ENCODE measurements around the gene SEPTIN7. TPM values are rescaled to one million over a fixed set of nuclear protein-coding genes. Genes with fewer than 3 reads are reported as not detected.

SEPTIN7 gene
- total and polyA plus RNA-seq, 2 of the 4 experiments (the other 2 are of a cell fraction) = 150 to 239 TPM

DNA sequence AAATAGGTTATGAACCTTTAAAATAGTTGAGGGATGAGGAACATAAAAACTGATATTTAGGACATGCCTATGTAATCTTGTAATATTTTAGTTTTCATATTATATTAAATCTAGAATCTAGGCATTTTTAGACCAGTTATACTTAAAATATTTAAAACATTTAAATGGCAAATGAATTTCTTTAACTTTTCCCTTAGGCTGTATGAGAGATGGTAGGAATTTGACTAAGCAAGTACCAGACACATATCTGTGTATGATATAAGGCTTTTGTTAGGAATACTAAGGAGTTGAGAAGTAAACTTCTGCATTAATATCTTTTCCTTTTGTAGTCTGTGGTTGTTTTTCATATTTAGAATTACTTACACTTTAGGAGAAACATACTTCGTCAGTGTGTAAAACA lies 25.1 kb downstream of the SEPTIN7 start:
- no peak overlapping the region for H3K9ac ChIP-seq (ENCODE audit: low read depth, low read length)
- no peak overlapping the region for H3K23ac ChIP-seq (ENCODE audit: low read depth, low read length)
- peaks cover 8% of the 10 kb centered on the region for H3K4me1 ChIP-seq (ENCODE audit: control insufficient read depth, insufficient read depth, low read length)
- H3K79me1 ChIP-seq (ENCODE audit: low read depth in 1 of 2, low read length in 2 of 2) = peaks cover 6 to 40% of the 10 kb centered on the region in 2 experiments; a peak in 3 of 4 replicates
- H4K8ac ChIP-seq (ENCODE audit: low read depth in 2 of 2, low read length in 2 of 2) = no peak overlapping the region
- ChIA-PET CTCF (no interaction called here), POLR2A (ENCODE audit: unreplicated experiment) (no interaction called here)
- H2BK15ac ChIP-seq (ENCODE audit: low read depth, low read length) = no peak overlapping the region
- no CpG with 5 or more reads among the region's 1 CpG for WGBS, 2 experiments (ENCODE audit: extremely low coverage in 2 of 2, insufficient read length in 1 of 2)
- no peak overlapping the region for H3K14ac ChIP-seq (replicated peaks; ENCODE audit: low read depth, low read length)
- H3K18ac ChIP-seq (ENCODE audit: low read depth, low read length) = no peak overlapping the region
- H2BK20ac ChIP-seq (ENCODE audit: low read depth, low read length) = no peak overlapping the region
- ATAC-seq (ENCODE audit: low read depth) (peak; percentile 59; the same call in 1 of the 2 replicates), DNase-seq (no peak)
- dilution Hi-C loops (cut with HindIII; ENCODE audit: low sequenced_read_pairs, unreplicated experiment) = no loop called here
- H2AK5ac ChIP-seq (ENCODE audit: low read depth, low read length) = no peak overlapping the region
- H3K36me3 ChIP-seq (ENCODE audit: control insufficient read depth, insufficient read depth, low read length) = no peaks in the 10 kb centered on the region
- in situ Hi-C loops (cut with MboI; ENCODE audit: low sequenced_read_pairs) = no loop called here
- H3K56ac ChIP-seq (ENCODE audit: extremely low read depth, insufficient read depth, low read length) = no peak overlapping the region
- no peak overlapping the region; the same call in 1 of the 2 replicates for H3K4me2 ChIP-seq (ENCODE audit: low read depth, low read length)
- H2BK5ac ChIP-seq (ENCODE audit: low read depth, low read length, poor library complexity, severe bottlenecking) = peak overlapping the region; percentile 35
- no TSS peak for BruUV-seq (replicated peaks)
- intact Hi-C loops (cut with micrococcal nuclease) = no loop called here
- peaks cover 69% of the 10 kb centered on the region for H4K20me1 ChIP-seq (ENCODE audit: insufficient read depth, low read length)
- H4K5ac ChIP-seq (ENCODE audit: low read depth, low read length) = no peak overlapping the region
- H3K27me3 ChIP-seq (ENCODE audit: control insufficient read depth, insufficient read depth, low read length) = no peaks in the 10 kb centered on the region
- TF ChIP-seq CEBPB (IDR thresholded peaks at IDR 0.05; ENCODE audit: low read depth, low read length) = no peak
- TF ChIP-seq SMC3 (IDR thresholded peaks at IDR 0.05; ENCODE audit: low read depth, low read length) = no peak
- no peak for TF ChIP-seq MXI1 (IDR thresholded peaks at IDR 0.05; ENCODE audit: borderline replicate concordance, low read depth, low read length)
- no peak for TF ChIP-seq RAD21 (IDR thresholded peaks at IDR 0.05; ENCODE audit: low read length)
- TF ChIP-seq FOS (IDR thresholded peaks at IDR 0.05; ENCODE audit: low read depth, low read length) = no peak
- TF ChIP-seq, protein P1, sequence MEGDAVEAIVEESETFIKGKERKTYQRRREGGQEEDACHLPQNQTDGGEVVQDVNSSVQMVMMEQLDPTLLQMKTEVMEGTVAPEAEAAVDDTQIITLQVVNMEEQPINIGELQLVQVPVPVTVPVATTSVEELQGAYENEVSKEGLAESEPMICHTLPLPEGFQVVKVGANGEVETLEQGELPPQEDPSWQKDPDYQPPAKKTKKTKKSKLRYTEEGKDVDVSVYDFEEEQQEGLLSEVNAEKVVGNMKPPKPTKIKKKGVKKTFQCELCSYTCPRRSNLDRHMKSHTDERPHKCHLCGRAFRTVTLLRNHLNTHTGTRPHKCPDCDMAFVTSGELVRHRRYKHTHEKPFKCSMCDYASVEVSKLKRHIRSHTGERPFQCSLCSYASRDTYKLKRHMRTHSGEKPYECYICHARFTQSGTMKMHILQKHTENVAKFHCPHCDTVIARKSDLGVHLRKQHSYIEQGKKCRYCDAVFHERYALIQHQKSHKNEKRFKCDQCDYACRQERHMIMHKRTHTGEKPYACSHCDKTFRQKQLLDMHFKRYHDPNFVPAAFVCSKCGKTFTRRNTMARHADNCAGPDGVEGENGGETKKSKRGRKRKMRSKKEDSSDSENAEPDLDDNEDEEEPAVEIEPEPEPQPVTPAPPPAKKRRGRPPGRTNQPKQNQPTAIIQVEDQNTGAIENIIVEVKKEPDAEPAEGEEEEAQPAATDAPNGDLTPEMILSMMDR (conservative IDR thresholded peaks at IDR 0.05; ENCODE audit: low read depth, low read length) = no peak
- TF ChIP-seq CHD1 (IDR thresholded peaks at IDR 0.05; ENCODE audit: low read depth, low read length) = no peak
- TF ChIP-seq, protein P2, sequence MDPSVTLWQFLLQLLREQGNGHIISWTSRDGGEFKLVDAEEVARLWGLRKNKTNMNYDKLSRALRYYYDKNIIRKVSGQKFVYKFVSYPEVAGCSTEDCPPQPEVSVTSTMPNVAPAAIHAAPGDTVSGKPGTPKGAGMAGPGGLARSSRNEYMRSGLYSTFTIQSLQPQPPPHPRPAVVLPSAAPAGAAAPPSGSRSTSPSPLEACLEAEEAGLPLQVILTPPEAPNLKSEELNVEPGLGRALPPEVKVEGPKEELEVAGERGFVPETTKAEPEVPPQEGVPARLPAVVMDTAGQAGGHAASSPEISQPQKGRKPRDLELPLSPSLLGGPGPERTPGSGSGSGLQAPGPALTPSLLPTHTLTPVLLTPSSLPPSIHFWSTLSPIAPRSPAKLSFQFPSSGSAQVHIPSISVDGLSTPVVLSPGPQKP (IDR thresholded peaks at IDR 0.05; ENCODE audit: borderline replicate concordance, low read depth, low read length) = no peak
- TF ChIP-seq RFX5 (IDR thresholded peaks at IDR 0.05; ENCODE audit: low read depth, low read length) = no peak
- TF ChIP-seq MAFK (IDR thresholded peaks at IDR 0.05; ENCODE audit: low read depth, low read length) = no peak
- TF ChIP-seq NFE2L2 (IDR thresholded peaks at IDR 0.05; ENCODE audit: low read depth, low read length) = no peak
- no peak for TF ChIP-seq BHLHE40 (IDR thresholded peaks at IDR 0.05; ENCODE audit: low read depth, low read length)
- TF ChIP-seq, protein P3, sequence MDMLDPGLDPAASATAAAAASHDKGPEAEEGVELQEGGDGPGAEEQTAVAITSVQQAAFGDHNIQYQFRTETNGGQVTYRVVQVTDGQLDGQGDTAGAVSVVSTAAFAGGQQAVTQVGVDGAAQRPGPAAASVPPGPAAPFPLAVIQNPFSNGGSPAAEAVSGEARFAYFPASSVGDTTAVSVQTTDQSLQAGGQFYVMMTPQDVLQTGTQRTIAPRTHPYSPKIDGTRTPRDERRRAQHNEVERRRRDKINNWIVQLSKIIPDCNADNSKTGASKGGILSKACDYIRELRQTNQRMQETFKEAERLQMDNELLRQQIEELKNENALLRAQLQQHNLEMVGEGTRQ (IDR thresholded peaks at IDR 0.05; ENCODE audit: low read depth, low read length) = no peak
- TF ChIP-seq MAZ (IDR thresholded peaks at IDR 0.05; ENCODE audit: borderline replicate concordance, low read depth, low read length) = no peak
- no peak for TF ChIP-seq POLR2A (IDR thresholded peaks at IDR 0.05; ENCODE audit: low read depth, low read length)
- no peak for TF ChIP-seq RCOR1 (IDR thresholded peaks at IDR 0.05; ENCODE audit: insufficient replicate concordance, low read length)
- H3K4me3 ChIP-seq (ENCODE audit: insufficient read depth, low read depth, low read length) = no peak overlapping the region
- H3K9me1 ChIP-seq (ENCODE audit: insufficient read depth, low read length) = peaks cover 6% of the 10 kb centered on the region
- no peak overlapping the region for H3K27ac ChIP-seq (ENCODE audit: insufficient read depth, low read length)
- no peak overlapping the region for H2BK120ac ChIP-seq (ENCODE audit: low read depth, low read length)
- no peak overlapping the region for H2AFZ ChIP-seq (replicated peaks; ENCODE audit: low read length, poor library complexity)
- H3K4ac ChIP-seq (ENCODE audit: low read depth, low read length) = no peak overlapping the region
- H3K9me3 ChIP-seq (ENCODE audit: control insufficient read depth, insufficient read depth, low read length) = no peaks in the 10 kb centered on the region
- H4K91ac ChIP-seq (ENCODE audit: insufficient read depth, low read depth, low read length) = no peak overlapping the region
- H2AK9ac ChIP-seq (replicated peaks; ENCODE audit: low read depth, low read length, poor library complexity) = no peak overlapping the region
